NCI-H2196 (cell line): ENCODE measurements around the gene SUMO2.

Experiments used
- DNase-seq: peaks from one replicate; lab custom pipeline; 2025; ENCODE audit not compliant: unreplicated experiment; lab: John Stamatoyannopoulos, UW

SUMO2 gene

GRCh38 chr17:75124819-75125162 lies 58.0 kb downstream of the SUMO2 start:
- DNase-seq, result no peak

GRCh38 chr17:75124041-75124818 lies 58.5 kb downstream of the SUMO2 start:
- peak; percentile 78 for DNase-seq

GRCh38 chr17:75118307-75118706 lies 64.5 kb downstream of the SUMO2 start:
- DNase-seq, result no peak

- no peak for DNase-seq
Measured at GRCh38 chr17:75116737-75117136, 66.0 kb downstream of the SUMO2 start.
